Eye (tissue), 1 donor: ENCODE results near the gene PADI4.
A peak's percentile ranks its signal among the peaks of the same experiment; 100 is the strongest.

Experiments used
- DNase-seq: peaks from one replicate; pipeline ENCODE4 v3.0.0-alpha.2; 2015

PADI4 gene

DNA sequence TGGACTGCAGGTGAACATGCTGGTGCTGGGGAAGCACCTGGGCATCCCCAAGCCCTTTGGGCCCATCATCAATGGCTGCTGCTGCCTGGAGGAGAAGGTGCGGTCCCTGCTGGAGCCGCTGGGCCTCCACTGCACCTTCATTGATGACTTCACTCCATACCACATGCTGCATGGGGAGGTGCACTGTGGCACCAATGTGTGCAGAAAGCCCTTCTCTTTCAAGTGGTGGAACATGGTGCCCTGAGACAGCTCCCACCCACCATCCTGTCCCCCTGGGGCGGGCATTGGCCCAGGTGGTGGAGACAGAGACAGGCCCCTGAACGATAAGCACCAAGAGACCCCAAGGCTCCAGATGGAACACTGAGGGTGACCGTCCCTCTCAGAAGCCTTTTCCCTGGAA, 25.2 kb upstream of the PADI4 start:
- no peak for DNase-seq

- DNase-seq = no peak
These were observed 21.4 kb upstream of the PADI4 start for GRCh38 chr1:17286646-17287045.

GRCh38 chr1:17287130-17287776, 20.7 kb upstream of the PADI4 start:
- DNase-seq = no peak

GRCh38 chr1:17289721-17290120, 18.3 kb upstream of the PADI4 start:
- peak; percentile 14 for DNase-seq

GRCh38 chr1:17290553-17290952, 17.4 kb upstream of the PADI4 start:
- DNase-seq = no peak

DNA sequence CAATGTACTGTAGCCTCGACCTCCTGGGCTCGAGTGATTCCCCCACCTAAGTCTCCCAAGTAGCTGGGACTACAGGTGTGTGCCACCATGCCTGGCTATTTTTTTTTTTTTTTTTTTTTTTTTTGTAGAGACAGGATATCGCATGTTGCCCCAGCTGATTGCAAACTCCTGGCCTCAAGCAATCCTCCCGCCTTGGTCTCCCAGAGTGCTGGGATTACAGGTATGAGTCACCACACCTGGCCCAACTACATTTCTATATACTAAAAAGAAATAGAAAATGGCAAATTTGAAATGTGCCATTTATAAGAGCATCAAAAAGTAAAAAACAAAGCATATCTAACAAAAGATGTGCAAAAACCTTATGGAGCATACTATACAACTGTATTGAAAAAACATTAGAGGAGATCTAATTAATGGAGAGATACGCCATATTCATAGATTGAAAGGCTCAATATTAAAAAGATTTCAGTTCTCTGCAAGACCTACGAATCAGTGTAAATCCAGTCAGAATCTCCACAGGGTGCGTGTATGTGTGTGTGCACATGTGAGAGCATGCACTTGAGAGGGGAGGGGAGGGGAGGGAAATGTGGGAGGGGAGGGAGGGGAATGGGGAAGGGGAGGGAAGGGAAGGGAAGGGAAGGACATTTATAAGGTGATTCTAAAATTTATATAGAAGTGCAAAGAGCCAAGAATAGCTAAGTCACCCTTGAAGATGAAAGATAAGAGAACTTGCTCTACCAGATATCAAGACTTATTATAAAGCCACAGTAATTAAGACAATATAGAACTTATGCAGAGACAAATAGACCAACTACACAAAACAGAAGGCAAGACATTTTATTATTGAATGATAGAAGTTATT, 15.5 kb upstream of the PADI4 start:
- no peak for DNase-seq

DNA sequence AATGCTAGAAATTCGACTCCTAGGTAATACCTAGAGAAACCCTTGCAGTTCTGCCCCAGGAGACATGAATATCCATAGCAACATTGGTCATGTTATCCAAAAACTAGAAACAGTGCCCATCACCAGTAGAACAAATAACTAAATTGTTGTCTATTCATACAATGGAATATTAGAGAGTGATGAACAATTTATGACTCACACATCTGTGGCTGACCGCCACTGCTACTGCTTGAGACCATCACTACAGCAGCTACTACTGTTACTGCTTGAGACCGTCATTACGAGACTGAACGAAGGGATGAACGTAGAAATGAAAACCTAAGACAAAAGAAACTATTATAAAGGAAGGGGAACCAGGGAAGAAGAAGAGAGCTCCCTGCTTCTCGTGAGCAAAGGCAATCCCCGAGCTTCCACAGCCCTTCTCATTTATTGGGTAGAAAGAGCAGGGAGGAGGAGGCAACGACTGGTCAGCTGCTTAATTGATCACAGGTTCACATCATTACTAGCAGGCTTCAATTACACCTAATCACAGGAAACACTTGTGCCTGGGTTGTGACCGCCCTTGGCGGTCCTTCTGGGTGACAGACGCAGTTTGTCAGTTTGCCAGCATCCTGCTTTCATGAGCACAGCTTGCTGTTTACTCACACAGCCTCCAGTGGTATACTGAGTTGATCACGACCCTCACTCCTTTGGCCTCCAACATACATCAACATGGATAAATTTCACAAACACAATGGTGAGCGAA, 14.1 kb upstream of the PADI4 start:
- no peak for DNase-seq

GRCh38 chr1:17295292-17295691, 12.7 kb upstream of the PADI4 start:
- DNase-seq = no peak

DNA sequence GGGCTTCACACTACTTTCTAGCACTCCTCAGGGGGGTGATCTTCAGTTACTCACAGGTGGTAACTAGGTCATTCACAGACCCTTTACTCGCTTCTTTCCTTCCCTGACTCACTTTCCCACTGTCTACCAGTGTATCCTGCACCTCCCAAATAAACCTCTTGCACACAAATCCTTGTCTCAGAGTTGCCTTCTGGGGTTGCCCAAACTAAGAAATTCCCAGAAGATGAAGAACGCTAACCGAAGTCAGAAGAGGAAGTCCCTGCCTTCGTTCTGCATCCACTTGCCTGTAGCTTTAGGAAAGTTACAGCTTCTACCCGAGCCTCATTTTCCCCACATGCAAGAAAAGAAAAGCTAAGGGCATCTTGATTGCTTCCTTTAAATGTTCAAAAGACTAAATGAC, 11.9 kb upstream of the PADI4 start:
- DNase-seq = no peak

DNA sequence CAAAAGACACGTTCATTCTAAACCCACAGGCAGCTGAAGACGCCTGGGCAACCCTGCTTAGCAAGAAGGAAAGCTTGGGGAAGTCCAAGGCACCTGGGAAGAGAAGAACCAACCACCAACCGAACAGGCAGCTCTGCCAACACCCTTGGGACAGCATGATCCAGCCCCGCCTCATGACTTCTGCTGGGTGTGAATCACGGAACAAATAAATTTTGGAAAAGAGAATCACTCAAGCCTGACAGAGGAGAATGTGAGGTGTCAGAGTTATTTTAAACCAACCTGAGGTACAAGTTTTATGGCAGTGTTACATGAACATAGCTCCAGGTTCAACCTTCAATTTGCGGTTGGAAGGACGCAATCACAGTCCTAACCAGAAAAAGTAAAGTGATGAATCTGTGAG, 10.0 kb upstream of the PADI4 start:
- no peak for DNase-seq

GRCh38 chr1:17301767-17302166, 6.2 kb upstream of the PADI4 start:
- DNase-seq = no peak

- DNase-seq = no peak
These were observed 3.7 kb upstream of the PADI4 start for GRCh38 chr1:17304151-17304825.

DNA sequence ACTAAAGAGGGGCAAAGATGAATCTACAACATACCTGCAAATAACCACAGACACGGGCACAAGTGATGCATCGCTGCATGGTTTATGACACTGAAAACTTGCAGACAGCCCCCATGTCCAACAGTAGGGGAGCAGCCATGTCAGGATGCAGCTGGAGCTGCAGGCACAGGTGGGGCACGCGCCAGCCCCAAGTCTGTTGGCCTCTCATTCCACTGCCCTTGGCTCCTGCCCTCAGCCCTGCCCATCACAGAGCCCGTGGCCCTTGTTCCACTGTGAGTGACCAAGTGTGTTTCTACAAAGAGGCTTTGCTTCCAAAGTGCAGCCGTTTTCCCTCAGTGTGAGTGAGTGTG, 3.2 kb upstream of the PADI4 start:
- no peak for DNase-seq

- no peak for DNase-seq
These were observed 2.4 kb upstream of the PADI4 start for GRCh38 chr1:17305576-17306095.

DNA sequence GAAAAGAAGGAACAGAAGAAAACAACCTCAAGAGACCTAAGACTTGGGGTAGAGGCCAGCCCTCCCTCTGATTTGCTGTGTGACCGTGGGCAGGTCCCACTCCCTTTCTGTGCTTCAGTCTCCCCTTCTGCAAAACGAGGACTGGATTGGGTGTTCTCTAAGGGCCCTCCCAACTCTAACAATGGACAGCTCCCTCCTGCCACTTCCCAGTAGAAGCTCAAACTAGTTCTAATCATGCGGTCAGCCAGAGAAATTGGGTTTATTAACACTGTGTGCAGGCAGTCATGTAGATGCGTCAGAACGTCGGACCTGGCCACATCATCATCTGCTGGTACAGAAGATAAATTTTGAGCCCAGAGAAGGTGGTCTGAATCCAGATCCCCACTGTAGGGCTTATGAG, 1.6 kb upstream of the PADI4 start:
- DNase-seq = no peak

DNA sequence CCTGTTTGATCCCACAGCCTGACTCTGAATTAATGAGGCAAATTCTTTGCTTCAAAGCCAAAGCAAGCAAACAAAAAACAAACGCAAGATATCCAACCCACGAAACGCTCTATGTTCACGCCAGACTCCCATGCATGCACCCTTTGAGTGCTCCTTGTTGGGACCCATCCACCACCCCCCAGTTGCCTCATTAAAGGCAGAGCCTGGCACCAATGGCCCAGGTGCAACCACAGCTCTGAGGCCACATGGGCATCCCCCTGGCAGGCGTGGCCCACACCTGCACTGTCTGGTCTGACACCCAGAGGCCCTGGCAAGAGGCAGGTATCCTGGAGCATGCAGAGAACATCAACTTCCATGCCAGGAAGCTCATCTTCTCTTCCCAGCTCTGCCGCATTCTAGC, 1.1 kb upstream of the PADI4 start:
- DNase-seq = no peak

- no peak for DNase-seq
These were observed 668 bp upstream of the PADI4 start for GRCh38 chr1:17307329-17307728.

DNA sequence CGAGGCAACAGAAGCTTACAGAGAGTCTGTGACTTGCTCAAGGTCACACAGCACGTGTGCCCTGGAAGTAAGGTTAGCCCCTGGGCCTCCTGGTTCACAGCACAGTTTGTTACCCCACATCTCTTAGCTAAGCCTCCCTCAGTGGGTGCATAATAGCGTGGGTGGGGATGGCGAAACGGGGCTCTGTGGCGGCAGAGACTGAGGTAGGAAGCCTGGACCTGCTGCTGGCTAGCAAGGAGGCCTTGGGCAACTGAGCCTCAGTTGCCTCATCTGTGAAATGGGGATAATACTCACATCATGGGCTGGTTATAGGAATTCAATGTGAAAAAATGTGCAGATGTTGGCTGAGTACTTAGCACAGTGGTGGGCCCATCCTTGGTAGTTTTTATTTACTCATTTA, 596 bp downstream of the PADI4 start:
- DNase-seq = no peak

DNA sequence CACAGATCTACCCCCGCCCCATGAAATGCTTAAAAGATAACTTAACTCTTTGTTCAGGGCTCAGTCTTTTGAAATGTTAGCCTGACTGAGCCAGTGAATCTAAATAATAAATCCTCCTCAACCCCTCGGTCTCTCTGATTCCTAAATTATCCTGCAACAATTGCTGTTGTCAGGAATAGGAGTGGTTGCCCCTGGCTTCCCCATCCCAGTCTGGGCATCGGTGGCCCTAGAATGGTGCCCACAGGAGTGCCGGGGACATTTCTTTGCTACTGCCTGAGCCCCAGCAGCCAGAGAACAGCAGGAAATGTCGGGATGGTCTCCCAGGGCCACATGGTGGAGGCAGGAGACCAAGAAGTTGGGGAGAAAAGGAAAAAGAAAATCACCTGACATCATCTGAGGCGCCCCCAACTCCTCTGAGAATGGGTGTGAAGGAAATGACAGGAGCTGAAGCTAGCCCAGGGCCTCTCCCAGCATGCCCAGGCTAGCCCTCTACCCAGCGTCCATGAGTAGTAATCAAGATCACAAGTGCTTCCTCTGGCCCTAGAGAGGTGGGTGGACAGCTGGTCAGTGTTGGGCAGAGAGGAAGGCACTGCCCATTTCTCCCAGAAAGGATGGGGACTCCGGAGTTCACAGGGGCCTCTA, 1.6 kb downstream of the PADI4 start:
- no peak for DNase-seq

DNA sequence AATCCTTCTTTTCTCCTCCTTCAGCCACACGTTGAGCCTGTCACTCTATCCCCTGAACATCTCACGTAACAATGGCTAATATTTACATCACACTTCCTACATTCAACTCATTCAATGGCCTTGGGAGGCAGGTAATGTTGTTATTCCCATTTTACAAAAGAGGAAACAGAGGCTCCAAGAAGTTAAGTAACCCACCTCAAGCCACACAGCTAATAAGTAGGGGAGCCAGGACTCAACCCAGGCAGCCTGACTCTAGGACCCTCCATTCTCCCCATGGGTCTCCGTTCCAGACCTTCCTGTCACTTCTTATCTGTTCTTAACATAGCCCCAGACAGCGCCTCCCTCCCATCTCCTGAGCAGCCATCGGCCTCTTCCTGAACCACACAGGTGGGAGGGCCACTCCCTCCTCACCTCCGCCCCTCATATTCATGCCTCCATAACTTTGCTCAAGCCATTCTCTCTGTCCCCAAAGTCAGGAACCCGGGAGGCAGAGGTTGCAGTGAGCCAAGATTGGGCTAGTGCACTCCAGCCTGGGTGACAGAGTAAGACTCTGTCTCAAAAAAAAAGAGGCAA, 2.2 kb downstream of the PADI4 start:
- no peak for DNase-seq

GRCh38 chr1:17313530-17314309, 5.7 kb downstream of the PADI4 start:
- DNase-seq = no peak
